GM21526 (cell line): ENCODE results near the gene TEX261.

ENCODE experiments used
- ATAC-seq: cut with Tn5 transposase; IDR thresholded peaks from one replicate; pipeline ENCODE4 v1.9.1; 2021; ENCODE audit warnings: moderate library complexity; ENCODE audit not compliant: unreplicated experiment, low FRiP score

Gene TEX261

DNA sequence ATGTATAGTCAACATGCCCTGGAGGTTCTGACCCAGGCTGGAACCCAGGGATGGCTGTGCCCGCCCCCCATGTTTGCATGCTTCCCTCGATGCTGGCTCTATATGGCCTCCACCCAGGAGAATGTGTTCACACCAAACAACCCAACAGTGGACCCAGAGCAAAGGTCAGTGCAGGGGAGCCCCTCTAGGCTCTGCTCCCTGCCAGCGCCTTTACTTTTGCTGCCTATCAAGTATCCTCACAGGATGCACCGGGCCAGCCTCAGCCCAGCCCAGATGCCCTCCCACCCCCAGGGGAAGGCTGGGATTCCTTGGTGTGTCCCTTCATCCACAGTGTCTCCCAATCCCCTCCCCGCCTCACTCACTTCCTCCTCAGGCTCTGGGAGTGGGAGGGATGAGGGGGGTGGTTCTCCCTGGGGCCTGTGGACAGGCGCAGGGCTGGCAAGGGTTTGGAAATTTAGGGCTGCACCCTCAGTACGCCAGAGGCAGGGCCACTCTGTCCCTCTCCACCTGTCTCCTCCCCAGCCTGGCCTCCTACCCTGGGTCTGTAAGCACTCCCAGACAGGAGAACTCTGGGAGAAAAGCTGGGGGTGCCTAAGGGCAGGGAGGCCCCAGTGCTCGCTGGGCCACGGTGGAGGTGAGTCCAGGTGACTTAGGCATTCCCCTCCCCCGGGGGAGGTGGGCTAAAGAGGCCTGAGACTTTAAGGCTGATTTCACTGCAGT lies 56.6 kb downstream of the TEX261 start:
- no peak for ATAC-seq

DNA sequence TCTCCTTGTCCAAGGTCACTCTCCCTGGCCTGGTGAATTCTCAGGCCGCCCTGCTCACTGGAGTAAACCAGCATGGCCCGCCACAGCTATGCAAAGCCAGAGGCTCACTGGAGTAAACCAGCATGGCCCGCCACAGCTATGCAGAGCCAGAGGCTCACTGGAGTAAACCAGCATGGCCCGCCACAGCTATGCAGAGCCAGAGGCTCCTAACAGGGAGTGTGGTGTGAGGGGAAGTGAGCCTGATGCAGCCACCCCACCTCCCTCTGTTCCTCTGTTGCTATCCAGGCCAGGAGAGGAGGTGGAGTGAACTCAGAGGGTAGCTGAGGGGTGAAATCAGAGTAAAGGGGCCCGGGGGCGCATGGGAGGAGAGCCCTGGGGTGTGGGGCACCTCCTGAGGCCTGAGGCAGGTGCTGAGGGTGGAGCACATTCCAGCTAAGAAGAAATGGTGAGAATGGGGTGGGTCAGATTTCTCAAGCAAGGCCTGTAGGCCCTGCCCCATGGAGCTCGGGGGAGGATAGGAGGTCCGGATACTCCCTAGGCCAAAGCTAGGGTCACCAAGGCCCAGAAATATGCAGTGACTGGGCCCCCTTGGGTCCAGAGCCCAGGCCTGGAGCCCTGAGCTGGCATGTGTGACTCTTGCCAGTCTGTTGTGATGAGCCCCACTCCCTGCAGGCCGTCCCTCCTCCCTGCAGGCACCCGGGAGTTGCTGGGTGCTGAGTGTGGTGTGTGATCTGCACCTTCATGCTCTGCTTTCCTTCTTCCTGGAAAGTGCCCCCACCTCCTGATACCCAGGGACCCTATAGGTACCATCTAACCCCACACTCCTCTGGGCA lies 57.5 kb downstream of the TEX261 start:
- ATAC-seq = no peak

DNA sequence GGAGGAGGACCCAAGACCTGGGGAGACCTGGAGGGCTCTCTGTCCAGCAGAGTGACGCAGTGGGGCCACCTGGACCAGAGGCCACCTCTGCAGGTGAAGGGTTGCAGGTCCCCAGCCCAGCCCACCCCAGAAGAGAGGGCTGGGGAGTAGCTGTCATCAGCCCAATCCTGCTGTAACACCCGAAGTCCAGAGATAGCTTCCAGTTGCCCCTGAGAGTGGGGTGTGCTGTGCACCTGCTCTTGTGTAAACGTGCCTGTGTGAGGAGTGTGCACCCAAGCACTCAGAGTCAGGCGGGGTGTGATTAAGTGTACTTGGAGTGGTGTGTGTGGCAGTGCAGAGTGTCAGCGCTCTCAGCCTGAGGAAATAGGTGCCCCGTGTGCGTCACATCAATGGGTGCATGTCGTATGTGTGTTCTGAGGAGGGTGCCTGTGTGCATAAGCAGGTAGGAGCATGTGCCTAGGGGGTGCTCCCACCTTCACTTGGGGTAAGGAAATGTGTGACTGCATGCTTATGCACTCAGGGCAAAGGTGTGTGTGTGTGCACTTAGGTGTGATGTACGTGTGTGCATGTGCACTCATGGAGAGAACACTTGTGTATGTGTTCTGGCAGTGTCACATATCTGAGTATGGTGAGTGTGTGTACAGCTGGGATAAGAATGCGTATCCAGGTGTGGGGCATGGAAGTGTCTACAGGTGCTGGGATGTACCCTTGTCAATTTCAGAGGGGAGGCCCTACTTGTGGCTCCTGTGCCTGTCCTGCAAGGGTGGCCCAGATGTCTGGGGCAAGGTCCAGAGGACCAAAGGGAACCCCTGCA lies 58.3 kb downstream of the TEX261 start:
- no peak for ATAC-seq
